Adipose tissue (tissue), 3 donors: Measurements from ENCODE around the gene LRG1. TPM values are rescaled to one million over a fixed set of nuclear protein-coding genes. Genes with fewer than 3 reads are reported as not detected.
"Not testable (repeated sequence)": the region's sequence is repeated elsewhere in the genome, so short reads cannot be mapped to it uniquely, and the experiment has no call there.

Experiments
- H3K27ac ChIP-seq: one replicate; pipeline ENCODE4 v1.5.1; 2013; ENCODE audit warnings: low read depth, low read length
- WGBS, 3 donors: extraction: QIAGEN DNeasy Blood & Tissue Kit; methylation state at CpG; one replicate each; pipeline ENCODE4 v1.1.7; 2013; 5-methylcytosine and 5-hydroxymethylcytosine counted together
- polyA plus RNA-seq, 3 donors: library from polyadenylated mRNA; stranded (reverse); fragments of 200-250 nt; gene quantifications; one replicate each; pipeline ENCODE4 v1.2.3, GENCODE V29; 2013
- donor health status: healthy with polysubstance abuse.
- donor health status: Bipolar disorder and iron deficiency.
- donor health status: healthy.

The LRG1 gene
- polyA plus RNA-seq, 3 donors, result 7.1 to 18.6 (median 13.4) TPM

DNA sequence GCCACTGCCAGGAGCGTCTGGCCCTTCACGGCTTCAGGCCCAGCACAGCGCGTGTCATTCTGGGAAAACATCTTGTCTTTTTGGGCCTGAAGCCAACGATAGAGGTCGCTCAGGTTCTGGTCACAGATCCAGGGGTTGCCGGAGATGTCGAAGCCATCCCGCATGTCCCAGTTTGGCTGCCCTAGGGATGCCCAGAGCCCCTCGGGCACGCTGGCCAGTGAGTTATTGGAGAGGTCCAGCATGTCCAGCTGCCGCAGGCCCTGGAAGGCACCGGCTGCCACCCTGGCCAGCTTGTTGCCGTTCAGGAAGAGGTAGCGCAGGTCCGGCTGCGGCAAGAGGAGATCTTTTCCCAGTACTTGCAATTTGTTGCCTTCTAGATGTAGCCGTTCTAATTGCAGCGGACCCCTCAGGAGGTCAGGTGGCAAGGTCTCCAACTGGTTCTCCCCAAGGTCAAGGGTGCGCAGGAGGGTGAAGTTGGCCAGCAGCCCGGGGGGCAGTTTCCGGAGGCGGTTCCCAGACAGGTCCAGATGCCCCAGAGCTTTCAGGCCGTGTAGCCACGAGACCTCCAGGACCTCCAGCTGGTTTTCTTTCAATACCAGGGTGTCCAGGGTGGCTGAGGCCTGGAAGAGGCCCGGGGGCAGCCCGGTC is 1.8 kb downstream of the LRG1 start:
- 76 to 80% (median 77%) methylated on average over 27 of the region's 27 CpGs for WGBS, 3 donors
- H3K27ac ChIP-seq, result no peak overlapping the region

DNA sequence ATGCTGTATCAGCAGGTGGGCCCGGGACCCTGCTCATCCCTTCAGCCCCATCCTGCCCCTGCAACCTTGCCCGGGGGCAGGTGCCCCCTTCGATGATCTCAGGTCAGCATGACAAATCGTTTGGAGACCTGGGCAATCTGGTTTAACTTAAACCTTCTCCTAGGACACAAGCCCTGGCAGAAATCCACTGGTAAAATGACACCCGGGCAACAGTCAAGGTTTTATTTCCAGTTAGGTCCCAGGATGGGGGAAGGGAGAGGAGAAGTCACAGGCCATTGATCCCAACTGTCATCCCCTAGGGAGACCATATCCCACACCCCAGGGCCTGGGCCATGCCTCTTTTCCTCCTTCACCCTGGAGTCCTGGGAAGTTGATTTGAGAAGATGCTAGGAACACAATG is 3.0 kb downstream of the LRG1 start:
- no peak overlapping the region for H3K27ac ChIP-seq
- WGBS, 3 donors, result 32 to 62% (median 52%) methylated on average over 5 of the region's 5 CpGs

DNA sequence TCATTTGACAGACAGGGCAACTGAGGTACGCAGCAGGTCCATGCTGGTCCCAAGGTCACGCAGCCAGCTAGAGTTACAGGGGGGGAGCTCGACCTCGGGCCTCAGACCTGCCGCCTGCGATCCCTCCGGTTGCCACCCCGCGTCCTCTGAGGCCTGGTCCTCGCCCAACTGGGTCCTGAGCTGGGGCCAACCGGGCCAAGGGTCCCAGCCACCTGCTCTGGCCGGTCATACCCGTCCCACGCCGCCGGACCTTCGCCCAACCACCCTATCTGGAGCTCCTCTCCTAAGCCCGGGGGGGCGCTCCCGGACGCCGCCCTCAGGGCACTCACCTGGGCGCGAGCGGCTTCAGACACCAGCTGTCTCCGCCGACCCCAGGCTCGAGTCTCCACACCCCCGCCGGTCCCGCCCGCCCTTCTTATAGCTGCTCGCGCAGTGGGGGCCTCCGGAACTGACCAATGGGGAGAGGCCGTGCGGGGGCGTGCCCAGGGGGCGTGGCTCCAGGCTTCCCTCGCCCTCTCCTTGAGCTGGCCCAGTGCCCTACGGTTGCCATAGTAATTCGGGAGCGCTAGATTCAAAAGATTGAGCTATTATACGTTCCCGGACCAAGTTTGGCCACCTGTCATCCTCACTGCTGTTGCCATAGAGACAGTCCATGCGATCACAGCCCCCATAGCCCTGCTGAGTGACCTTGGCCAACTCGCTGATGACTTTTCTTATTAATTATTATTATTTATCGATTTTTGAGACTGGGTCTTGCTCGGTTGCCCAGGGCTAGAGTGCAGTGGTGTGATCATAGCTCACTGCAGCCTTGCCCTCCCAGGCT is 4.8 kb downstream of the LRG1 start, which contains the start of gene PLIN5:
TSS of gene PLIN5 (minus strand) at position 389 of the 823 bp plus-strand sequence. CDS start 1,150 bp downstream, outside the sequence.
- no peak within 1 kb of the TSS for H3K27ac ChIP-seq
- 4 to 14% (median 14%) methylated on average over 49 of the region's 49 CpGs for WGBS, 3 donors

DNA sequence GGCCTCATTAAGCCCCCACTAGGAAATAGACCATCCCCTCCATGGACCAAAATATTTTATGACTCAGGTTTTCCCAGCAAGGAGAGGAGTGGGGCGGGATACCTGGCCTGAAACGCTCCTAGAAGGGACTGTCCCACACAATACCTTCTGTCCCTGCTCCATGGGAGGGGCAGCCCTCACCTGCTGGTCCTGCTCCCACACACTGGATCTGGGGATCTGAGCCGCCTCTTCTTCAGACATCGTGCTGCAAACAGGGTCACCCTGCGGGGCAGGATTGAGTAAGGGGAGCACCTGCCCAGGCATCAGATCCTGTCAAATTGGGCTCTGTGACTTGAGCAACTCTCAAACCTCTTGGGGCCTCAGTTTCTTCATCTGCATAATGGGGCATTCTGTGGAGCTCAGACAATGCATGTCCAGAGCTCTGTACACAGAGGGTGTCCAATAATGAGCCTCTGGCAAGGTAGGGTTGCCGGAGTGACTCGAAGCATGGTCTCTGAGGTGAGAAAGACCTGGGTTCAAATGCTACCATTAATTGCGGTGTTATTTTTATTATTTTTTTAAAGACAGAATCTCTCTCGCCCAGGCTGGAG is 5.9 kb downstream of the LRG1 start:
- no peak overlapping the region for H3K27ac ChIP-seq
- WGBS, 3 donors, result 81 to 84% (median 83%) methylated on average over 9 of the region's 9 CpGs

DNA sequence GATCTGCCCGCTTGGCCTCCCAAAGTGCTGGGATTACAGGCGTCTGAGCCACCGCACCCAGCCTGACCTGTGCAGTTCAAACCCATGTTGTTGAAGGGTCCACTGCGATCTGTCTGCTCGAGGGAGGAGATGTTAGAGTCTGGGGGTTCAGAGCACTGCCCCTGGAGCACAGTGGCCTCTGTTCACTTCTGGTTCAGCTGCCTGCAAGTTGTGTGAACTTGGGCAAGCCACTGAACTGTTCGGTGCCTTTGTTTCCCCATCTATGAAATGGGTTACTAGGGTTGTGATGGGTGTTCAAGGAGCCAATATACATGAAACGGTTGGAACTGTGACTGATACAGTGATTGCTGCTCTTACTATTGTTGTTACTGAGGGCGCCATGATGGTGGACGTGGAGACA is 6.5 kb downstream of the LRG1 start:
- 79 to 87% (median 82%) methylated on average over 9 of the region's 9 CpGs for WGBS, 3 donors
- no peak overlapping the region for H3K27ac ChIP-seq

DNA sequence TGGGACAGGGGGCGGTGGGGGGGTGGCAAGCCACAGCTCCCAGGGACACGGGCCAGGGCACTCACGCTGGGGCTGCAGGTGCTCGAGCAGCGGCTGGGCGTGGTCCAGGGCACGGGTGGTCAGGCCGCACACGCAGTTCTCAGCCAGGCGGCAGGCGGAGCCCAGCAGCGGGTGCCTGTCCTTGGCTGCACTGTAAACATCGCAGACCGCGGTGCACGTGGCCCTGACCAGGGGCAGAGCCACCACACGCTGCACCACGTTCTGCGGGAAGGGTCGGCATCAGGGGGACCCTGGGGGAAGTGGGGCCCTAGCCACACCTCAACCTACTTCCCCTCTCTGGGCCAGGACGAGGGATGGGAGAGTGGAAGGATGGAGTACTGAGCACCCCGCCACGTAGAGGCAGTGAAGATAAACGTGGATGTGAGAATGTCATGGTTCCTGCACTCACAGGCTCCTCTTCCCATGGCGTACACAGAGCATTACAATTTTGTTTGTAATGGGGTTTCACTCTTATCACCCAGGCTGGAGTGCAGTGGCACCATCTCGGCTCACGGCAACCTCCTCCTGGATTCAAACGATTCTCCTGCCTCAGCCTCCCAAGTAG is 8.2 kb downstream of the LRG1 start:
- WGBS, 3 donors, result 40 to 47% (median 46%) methylated on average over 22 to 28 of the region's 28 CpGs
- no peak overlapping the region for H3K27ac ChIP-seq

DNA sequence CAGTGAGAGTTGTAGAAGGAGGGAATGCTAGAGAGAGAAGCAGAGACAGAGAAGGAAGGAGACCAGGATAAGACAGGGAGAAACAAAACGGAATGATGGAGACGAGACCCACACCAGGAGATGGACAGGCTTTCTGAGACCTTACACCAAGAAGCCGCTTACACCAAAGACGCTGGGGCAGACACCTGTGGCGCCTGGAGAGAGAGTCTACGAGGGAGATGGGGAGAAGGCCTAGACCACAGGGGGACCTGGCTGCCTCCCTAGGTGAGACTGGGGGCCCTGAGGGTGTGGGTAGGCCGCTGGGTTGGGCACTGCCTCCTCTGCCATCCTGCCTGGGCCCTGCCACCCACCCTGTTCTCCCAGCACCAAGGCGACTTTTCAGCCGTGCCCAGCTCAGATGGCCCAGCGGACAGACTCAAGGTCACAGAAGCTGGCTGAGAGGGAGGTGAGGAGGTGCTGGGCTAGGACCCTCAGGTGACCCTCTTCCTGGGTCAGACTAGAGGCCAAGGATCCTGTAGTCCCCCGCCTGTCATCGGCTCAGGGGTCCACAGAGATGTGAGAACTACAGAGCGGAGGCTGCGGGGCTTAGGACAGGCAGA is 9.8 kb downstream of the LRG1 start:
- 77 to 87% (median 87%) methylated on average over 12 to 14 of the region's 14 CpGs for WGBS, 3 donors
- H3K27ac ChIP-seq, result no peak overlapping the region

DNA sequence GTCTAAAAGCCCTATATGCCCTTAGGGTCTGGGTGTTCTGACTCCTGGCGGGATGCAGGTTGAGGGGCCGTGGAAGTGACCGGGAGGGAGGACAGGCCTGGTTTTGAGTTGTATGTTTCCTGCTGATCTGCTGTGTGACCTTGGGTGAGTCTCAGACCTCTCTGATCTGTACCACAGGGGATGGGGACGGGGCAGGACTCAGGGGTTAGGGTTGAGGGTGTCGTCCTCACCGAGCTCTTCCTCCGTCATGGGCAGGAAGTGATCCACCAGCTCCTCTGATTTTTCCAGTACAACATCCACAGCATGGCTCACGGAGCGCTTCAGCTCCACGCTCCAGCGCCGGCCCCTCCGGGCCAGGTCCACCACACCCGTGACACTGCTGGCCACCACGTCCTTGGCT is 11.0 kb downstream of the LRG1 start:
- WGBS, 3 donors, result 70 to 95% (median 72%) methylated on average over 15 of the region's 15 CpGs
- H3K27ac ChIP-seq, result no peak overlapping the region

DNA sequence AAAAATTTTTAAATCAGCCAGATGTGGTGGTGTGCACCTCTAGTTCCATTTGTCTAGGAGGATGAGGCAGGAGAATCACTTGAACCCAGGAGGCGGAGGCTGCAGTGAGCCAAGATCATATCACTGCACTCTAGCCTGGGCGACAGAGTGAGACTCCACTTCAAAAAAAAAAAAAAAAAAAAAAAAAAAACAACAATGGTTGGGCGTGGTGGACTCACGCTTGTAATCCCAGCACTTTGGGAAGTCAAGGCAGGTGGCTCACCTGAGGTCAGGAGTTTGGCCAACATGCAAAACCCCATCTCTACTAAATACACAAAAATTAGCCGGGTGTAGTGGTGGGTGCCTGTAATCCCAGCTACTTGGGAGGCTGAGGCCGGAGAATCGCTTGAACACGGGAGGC is 12.5 kb downstream of the LRG1 start:
- 92 to 98% (median 96%) methylated on average over 8 of the region's 8 CpGs for WGBS, 3 donors
- H3K27ac ChIP-seq, result not testable (repeated sequence)

DNA sequence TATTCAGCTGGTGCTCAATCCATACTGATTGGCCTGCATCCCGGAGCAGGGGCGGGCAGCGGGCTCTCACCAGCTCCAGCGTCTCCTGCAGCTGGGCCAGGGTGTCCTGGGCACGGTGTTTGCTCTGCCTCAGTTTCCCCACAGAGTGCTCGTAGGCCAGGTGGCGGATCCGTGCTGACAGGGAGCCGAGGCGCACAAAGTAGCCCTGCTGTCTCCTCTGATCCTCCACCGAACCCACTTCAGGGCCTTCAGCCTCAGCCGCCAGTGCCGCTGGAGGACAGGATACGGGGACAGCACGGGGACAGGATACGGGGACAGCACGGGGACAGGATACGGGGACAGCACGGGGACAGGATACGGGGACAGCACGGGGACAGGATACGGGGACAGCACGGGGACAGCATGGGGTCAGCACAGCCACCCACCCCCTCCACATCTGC is 14.3 kb downstream of the LRG1 start:
- WGBS, 3 donors, result 49 to 90% (median 62%) methylated on average over 15 to 23 of the region's 23 CpGs
- H3K27ac ChIP-seq, result no peak overlapping the region

DNA sequence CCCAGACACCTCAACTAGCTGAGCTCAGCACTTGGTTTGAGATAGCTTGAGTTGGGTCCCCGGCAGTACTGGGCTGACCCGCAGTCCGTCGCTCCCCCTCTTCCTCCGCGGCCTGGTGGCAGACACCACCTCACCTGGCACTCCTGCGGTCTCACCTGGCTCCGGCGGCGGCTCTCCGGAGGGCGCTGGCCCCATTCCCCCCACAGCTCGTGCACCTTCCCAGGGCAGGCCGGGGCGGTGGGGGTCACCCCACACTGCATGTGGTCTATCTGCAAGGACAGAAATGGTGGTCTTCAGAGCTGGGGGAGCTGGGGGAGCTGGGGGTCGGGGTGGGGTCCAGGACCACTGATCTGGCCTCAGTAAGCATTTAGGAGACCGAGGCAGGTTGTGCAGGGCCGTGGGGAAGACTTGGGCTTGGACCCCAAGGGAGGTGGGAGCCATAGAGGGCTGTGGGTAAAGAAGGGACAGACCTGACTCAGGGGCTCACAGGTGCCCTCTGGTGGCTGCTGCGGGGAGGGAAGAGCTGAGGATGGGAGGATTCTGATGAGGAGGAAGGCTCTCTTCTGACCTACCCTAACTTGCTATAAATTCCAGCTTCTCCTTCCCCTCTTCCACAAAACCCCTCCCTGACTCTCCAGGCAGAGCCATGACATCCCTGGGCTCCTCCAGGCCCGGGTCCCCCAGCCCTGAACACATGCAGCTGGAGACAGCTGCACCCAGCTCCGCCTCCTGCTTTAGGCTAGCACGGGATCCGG is 14.9 kb downstream of the LRG1 start:
- WGBS, 3 donors, result 62 to 76% (median 65%) methylated on average over 23 of the region's 23 CpGs
- no peak overlapping the region for H3K27ac ChIP-seq

DNA sequence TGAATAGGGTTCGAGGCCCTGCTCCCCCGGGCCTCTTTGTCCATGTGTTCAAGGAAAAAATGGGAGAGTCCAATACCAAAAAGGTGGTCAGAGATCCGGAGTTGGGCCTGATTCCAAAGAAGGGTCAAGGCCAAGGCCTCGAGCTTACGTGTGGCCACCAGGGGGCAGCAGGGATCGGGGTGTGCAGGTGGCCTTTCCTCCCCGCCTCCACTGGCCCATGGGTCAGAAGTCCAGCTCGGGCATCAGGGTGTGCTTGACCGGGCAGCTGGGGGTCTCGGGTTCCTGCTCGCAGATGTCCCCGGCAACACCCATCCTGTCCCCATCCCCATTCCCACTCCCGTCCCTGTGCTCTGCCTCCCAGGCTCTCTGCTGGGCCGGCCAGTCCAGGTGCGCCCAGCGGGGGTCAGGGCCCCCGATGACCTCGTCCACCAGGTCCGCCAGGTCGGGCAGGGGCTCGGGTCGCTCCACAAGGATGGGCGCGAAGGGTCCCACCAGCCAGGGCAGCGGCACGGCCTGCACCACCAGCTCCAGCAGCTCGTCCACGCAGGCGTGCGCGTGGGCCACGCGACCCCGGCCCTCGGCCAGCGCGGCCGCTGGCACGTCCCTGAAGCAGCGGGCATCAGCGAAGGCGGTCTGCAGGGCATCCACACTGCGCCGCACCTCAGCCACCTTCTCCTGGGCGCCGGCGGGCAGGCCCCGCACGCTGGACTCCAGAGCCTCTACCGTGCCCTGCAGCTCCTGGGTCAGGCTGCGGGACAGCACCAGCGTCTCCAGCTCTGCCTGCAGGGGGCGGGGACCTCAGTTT is 16.3 kb downstream of the LRG1 start:
- no peak overlapping the region for H3K27ac ChIP-seq
- WGBS, 3 donors, result 73 to 79% (median 76%) methylated on average over 46 to 53 of the region's 53 CpGs

DNA sequence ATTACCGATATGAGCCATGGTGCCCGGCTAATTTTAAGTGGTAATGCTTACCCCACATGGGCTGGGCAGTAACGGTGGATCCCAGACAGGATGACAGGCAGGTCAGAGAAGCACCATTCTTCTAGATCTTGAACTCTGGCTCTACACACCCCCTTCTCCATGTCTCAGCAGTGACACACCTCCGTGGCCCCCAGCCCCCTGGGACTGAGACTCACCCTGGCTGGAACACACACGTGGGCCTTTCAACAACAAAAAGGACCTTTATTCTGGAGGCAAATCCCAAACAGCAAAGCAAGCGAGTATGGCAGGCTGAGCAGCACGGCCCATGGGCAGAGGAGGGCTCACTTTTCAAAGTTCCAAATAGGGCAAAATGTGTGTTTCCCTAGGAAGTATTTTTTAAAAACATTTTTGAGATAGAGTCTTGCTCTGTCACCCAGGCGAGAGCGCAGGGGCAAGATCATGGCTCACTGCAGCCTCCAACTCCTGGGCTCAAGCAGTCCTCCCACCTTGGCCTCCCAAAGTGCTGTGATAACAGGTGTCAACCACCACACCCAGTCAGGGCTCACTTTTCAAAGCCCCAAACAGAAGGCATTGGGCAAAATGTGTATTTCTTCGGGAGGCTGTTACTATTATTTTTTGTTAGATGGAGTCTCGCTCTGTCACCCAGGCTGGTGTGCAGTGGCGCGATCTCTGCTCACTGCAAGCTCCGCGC is 17.4 kb downstream of the LRG1 start:
- WGBS, 3 donors, result 84 to 93% (median 84%) methylated on average over 15 of the region's 15 CpGs

DNA sequence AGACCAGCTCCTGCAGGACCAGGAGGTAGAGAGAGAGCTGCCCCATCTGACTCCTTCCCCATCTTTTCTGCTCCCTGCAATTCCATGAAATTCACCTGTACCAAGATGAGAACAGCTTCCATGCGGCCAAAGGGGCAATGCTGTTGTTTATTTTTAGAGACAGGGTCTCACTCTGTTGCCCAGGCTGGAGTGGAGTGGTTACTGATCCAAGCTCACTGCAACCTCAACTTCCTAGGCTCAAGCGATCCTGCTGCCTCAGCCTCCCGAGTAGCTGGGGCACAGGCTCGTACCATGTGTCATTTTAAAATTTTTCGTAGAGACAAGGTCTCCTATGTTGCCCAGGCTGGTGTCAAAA is 18.0 kb downstream of the LRG1 start:
- no peak overlapping the region for H3K27ac ChIP-seq
- WGBS, 3 donors, result 77 to 90% (median 80%) methylated on average over 5 of the region's 5 CpGs

More for the DNA sequence above, 17.4 kb downstream of the LRG1 start:
- no peak overlapping the region for H3K27ac ChIP-seq

DNA sequence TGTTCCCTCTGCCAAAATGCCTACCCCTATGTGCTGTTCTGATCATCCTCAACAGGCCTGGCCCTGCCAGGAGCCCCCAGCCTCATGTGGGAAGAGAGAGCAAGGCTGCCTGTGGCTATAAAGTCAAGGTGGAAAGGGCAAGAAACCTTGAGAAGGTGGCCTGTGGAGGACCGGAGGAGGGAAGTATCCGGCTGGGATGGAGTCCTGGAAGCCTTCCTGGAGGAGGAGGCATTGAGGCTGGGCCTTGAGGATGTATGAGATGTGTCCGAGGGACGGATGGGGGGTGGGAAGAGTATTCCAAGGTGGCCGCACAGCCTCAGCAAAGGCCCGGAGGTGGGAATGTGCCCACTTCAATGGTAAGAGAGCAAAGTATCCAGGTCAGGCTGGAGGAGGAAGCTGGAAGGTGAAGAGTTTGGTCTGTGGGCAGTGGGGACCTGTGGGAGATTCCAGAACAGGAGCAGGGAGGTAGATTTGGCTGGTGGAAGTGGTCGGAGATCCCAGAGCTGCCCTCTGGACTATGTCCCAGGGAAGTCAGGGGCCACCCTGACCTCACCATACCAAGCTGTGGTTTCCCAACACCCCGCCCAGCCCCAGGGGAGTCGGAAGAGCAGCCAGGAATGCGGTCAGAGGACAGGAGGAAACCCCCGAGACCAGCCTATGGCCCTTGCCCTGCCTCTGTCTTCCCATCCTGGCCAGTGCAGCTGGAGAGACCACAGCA is 18.5 kb downstream of the LRG1 start:
- 63 to 75% (median 68%) methylated on average over 11 of the region's 11 CpGs for WGBS, 3 donors
- H3K27ac ChIP-seq, result no peak overlapping the region
